Measurements from ENCODE around the gene COPS7A. TPM values are rescaled to one million over a fixed set of nuclear protein-coding genes. Genes with fewer than 3 reads are reported as not detected.

Gene COPS7A, protein sequence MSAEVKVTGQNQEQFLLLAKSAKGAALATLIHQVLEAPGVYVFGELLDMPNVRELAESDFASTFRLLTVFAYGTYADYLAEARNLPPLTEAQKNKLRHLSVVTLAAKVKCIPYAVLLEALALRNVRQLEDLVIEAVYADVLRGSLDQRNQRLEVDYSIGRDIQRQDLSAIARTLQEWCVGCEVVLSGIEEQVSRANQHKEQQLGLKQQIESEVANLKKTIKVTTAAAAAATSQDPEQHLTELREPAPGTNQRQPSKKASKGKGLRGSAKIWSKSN
- total RNA-seq (ENCODE audit: low replicate concordance), result 24.5 and 41.8 TPM in 2 replicates

DNA sequence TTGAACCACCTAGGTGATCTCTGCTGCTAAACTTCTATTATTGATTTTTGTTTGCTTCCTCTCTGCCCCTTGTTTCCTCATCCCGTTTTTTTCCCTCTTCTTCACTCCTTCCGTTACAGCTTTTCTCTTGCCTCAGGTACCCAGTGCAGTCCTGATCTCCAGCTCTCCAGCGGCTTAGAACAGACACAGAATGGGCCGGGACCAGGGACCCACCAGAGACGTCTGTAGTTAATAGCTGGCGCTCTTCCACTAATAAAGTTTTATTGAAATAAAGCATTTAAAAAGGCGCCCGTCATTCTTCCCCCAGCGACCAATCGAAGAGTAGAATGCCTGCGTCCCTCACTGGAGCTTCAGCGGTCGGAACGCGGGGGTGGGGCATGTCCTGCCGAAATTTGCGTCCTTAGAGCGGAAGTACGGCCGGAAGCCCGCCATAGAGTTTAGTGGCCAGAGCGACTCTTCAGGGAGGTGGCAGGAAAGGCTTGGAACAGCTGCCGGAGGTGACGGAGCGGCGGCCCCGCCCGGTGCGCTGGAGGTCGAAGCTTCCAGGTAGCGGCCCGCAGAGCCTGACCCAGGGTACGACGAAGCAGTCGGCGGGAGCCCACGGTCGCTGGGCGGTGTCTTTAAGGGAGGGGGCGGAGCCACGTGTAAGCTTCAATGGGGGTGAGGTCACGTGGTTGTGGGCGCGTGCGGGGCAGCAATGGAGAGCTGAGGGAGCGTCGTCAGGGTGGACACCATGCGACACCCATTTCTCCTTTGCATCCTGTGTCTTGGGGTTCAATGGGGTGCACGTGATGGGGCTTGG, at the start of gene COPS7A:
Gene COPS7A (plus strand): TSS at position 440 of the 802 bp plus-strand sequence. CDS start 611 bp downstream, outside the sequence.
- H3K4me1 Mint-ChIP-seq, result peaks cover 10% of the 10 kb centered on the region
- H3K27ac Mint-ChIP-seq, result peak within 1 kb of the TSS; percentile 94
- Histone ChIP-seq H3K27me3 (no peaks in the 10 kb centered on the region), H3K79me2 (ENCODE audit: low read depth) (peaks cover 5% of the 10 kb centered on the region), H2AFZ (replicated peaks) (peak within 1 kb of the TSS; percentile 91), H3K27ac (peak within 1 kb of the TSS; percentile 18), H3K4me1 (peaks cover 7% of the 10 kb centered on the region), H4K20me1 (ENCODE audit: low read depth) (no peaks in the 10 kb centered on the region), H3K36me3 (no peaks in the 10 kb centered on the region), H3K4me2 (peak within 1 kb of the TSS; percentile 88), H3F3A (ENCODE audit: low read depth) (peaks cover 22% of the 10 kb centered on the region), H3K9me3 (ENCODE audit: low read depth) (no peaks in the 10 kb centered on the region), H3K4me3 (peak within 1 kb of the TSS; percentile 79), H3K9ac (peak within 1 kb of the TSS; percentile 58)
- H3K9me3 Mint-ChIP-seq, result no peaks in the 10 kb centered on the region
- peaks cover 3% of the 10 kb centered on the region for H3K36me3 Mint-ChIP-seq
- H3K27me3 Mint-ChIP-seq (ENCODE audit: insufficient read depth, low read depth), result no peaks in the 10 kb centered on the region
- peak within 1 kb of the TSS; percentile 88 for H3K4me3 Mint-ChIP-seq
- TF ChIP-seq EZH2 (IDR thresholded peaks at IDR 0.05), result no peak
- no peak for TF ChIP-seq EZH2phosphoT487 (IDR thresholded peaks at IDR 0.05)
- TF ChIP-seq, protein P1, sequence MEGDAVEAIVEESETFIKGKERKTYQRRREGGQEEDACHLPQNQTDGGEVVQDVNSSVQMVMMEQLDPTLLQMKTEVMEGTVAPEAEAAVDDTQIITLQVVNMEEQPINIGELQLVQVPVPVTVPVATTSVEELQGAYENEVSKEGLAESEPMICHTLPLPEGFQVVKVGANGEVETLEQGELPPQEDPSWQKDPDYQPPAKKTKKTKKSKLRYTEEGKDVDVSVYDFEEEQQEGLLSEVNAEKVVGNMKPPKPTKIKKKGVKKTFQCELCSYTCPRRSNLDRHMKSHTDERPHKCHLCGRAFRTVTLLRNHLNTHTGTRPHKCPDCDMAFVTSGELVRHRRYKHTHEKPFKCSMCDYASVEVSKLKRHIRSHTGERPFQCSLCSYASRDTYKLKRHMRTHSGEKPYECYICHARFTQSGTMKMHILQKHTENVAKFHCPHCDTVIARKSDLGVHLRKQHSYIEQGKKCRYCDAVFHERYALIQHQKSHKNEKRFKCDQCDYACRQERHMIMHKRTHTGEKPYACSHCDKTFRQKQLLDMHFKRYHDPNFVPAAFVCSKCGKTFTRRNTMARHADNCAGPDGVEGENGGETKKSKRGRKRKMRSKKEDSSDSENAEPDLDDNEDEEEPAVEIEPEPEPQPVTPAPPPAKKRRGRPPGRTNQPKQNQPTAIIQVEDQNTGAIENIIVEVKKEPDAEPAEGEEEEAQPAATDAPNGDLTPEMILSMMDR (IDR thresholded peaks at IDR 0.05), result no peak
- peak; percentile 98 for DNase-seq (ENCODE audit: low spot score)

DNA sequence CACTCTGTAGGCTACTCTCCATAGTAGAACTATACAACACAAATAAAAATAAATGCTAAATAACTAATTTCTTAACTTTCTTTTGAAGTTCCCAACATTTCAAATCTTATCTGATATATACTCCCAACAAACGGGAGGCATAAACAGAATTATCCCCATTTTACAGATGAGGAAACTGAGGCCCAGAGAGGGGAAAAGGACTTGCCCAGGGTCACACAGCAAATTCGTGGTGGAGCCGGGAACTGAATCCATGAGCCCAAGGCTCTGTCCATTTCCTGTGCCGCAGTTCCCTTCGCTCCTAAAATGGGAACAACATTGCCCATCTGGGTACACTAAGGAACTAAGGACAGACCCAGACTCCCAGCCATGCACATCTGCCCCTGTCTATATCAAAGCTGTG, 46.9 kb upstream of the COPS7A start:
- peaks cover 4% of the 10 kb centered on the region for H3K27me3 Mint-ChIP-seq (ENCODE audit: insufficient read depth, low read depth)
- H3K27ac Mint-ChIP-seq, result no peak overlapping the region
- no peak for DNase-seq (ENCODE audit: low spot score)
- Histone ChIP-seq H3K4me1 (no peaks in the 10 kb centered on the region), H3K27me3 (no peaks in the 10 kb centered on the region), H3K36me3 (peaks cover 19% of the 10 kb centered on the region), H4K20me1 (ENCODE audit: low read depth) (peaks cover 18% of the 10 kb centered on the region), H2AFZ (replicated peaks) (no peak overlapping the region), H3K9me3 (ENCODE audit: low read depth) (no peaks in the 10 kb centered on the region), H3F3A (ENCODE audit: low read depth) (peaks cover 3% of the 10 kb centered on the region), H3K9ac (no peak overlapping the region), H3K27ac (no peak overlapping the region), H3K79me2 (ENCODE audit: low read depth) (peaks cover 29% of the 10 kb centered on the region), H3K4me3 (no peak overlapping the region), H3K4me2 (no peak overlapping the region)
- H3K4me3 Mint-ChIP-seq, result no peak overlapping the region
- no peaks in the 10 kb centered on the region for H3K4me1 Mint-ChIP-seq
- H3K9me3 Mint-ChIP-seq, result no peaks in the 10 kb centered on the region
- peaks cover 37% of the 10 kb centered on the region for H3K36me3 Mint-ChIP-seq
- TF ChIP-seq EZH2phosphoT487 (IDR thresholded peaks at IDR 0.05) (no peak), EZH2 (IDR thresholded peaks at IDR 0.05) (no peak)
- TF ChIP-seq, protein P1 (IDR thresholded peaks at IDR 0.05), result no peak

DNA sequence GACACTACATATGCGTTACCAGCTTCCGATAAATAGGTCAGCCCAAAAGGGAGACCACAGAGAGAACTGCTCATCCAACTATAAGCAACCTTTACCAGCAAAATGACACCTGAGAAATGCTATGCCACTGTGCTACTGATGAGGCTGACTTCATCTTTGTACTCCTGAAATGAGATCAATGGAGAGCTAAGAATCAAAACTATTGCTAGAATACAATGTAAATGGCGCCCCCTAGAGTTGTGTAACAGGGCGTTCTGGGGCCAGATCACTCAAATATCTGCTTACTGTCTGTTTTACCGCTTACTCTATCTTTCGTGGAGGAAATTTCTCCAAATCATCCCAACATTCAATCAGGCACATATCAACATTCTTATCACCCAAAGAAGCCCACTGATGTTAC, 39.2 kb upstream of the COPS7A start:
- H2AFZ ChIP-seq (replicated peaks), result no peak overlapping the region
- H3K79me2 ChIP-seq (ENCODE audit: low read depth), result peaks cover 93% of the 10 kb centered on the region
- Mint-ChIP-seq H3K9me3 (no peaks in the 10 kb centered on the region), H3K4me1 (peaks cover 25% of the 10 kb centered on the region), H3K4me3 (no peak overlapping the region), H3K27ac (no peak overlapping the region), H3K36me3 (peaks cover 3% of the 10 kb centered on the region), H3K27me3 (ENCODE audit: insufficient read depth, low read depth) (peaks cover under 1% of the 10 kb centered on the region)
- H3F3A ChIP-seq (ENCODE audit: low read depth), result peaks cover 27% of the 10 kb centered on the region
- H3K4me3 ChIP-seq, result no peak overlapping the region
- no peaks in the 10 kb centered on the region for H3K27me3 ChIP-seq
- H3K9ac ChIP-seq, result no peak overlapping the region
- H3K9me3 ChIP-seq (ENCODE audit: low read depth), result no peaks in the 10 kb centered on the region
- TF ChIP-seq, protein P1 (IDR thresholded peaks at IDR 0.05), result peak; percentile 74
- no peak for TF ChIP-seq EZH2phosphoT487 (IDR thresholded peaks at IDR 0.05)
- peak; percentile 78 for DNase-seq (ENCODE audit: low spot score)
- peaks cover 4% of the 10 kb centered on the region for H3K36me3 ChIP-seq
- peaks cover 37% of the 10 kb centered on the region for H4K20me1 ChIP-seq (ENCODE audit: low read depth)
- H3K27ac ChIP-seq, result no peak overlapping the region
- H3K4me2 ChIP-seq, result no peak overlapping the region
- H3K4me1 ChIP-seq, result peaks cover 11% of the 10 kb centered on the region

Measured in neural progenitor cell (in vitro differentiated cells).